GM12874 (cell line): ENCODE results near the gene WNK2.

Source experiments
- TF ChIP-seq, protein P1 (sequence below): IDR thresholded peaks from 2 replicates; pipeline ENCODE4 v1.5.1; 2011; ENCODE audit warnings: low read depth, mild to moderate bottlenecking, control low read depth, low read length, moderate library complexity; ENCODE audit not compliant: insufficient read depth

WNK2 gene

DNA sequence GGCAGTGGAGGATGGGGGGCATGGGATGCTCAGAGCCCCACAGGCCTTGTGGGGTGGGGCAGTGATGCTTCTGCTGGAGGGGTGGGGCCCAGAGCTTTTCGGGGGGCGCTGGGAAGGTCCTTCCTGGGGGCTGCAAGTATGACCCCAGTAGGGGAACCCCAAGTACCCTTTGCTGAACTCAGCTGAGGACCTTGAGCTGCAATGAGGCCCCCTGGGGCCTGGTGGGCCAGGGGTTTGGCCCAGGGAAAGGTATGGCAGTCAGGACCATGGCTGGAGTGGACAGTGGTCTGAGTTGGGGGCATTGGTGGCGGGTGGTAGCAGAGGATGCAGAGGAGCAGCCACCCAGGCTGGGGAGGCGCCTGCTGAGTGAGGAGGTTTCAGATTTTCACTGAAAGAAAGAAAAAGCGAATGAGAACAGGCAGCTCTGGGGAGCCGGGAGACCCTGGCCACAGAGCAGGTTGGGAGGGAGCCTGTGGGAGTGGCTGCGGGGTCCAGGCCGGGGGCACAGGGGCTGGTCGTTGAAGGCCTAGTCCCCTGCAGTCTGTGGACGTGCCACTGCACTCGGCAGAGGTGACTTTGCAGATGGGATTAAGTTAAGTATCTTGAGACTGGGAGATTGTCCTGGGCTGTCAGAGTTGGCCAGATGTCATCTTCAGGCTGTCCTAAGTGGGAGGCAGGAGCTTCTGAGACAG is 19.2 kb downstream of the WNK2 start:
- TF ChIP-seq, protein P1, sequence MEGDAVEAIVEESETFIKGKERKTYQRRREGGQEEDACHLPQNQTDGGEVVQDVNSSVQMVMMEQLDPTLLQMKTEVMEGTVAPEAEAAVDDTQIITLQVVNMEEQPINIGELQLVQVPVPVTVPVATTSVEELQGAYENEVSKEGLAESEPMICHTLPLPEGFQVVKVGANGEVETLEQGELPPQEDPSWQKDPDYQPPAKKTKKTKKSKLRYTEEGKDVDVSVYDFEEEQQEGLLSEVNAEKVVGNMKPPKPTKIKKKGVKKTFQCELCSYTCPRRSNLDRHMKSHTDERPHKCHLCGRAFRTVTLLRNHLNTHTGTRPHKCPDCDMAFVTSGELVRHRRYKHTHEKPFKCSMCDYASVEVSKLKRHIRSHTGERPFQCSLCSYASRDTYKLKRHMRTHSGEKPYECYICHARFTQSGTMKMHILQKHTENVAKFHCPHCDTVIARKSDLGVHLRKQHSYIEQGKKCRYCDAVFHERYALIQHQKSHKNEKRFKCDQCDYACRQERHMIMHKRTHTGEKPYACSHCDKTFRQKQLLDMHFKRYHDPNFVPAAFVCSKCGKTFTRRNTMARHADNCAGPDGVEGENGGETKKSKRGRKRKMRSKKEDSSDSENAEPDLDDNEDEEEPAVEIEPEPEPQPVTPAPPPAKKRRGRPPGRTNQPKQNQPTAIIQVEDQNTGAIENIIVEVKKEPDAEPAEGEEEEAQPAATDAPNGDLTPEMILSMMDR: no peak

DNA sequence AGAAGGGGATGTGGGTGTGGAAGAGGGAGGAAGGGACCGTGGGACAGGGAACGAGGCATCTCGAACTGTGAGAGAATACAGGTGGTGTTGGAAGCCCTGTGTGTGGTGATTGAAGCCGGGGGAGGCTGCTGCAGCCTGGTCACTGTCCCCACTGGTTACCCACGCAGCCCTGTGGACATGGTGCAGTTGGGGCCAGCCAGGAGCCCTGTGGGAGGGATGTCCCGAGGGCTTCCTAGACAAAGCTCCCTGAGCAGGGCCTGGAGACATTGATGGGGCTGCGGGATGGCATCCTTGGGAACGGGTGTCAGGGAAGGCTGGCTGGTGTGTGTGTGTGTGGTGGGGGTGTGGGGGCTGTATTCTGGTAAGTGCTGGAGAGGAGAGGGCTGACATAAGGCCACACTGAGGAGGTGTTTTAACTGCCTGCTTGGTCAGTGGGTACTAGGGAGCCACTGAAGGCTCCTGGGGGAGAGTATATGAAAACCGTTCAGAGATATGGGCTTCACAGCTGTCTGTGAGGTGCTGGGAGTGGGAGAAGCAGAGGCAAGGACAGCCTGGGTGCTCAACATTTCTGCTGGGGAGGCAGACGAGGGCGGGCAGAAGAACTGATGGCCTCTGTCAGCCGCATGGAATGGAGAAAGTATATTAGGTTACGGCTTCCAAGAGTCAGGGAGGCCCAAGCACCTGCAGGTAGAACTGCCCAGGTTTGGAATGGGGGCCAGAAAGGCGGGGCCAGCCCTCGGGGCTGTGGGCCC is 20.0 kb downstream of the WNK2 start:
- TF ChIP-seq, protein P1: no peak

GRCh38 chr9:93204470-93205043 is 20.6 kb downstream of the WNK2 start:
- TF ChIP-seq, protein P1: no peak

GRCh38 chr9:93205045-93205768 is 21.3 kb downstream of the WNK2 start:
- TF ChIP-seq, protein P1: no peak

- TF ChIP-seq, protein P1: no peak
Measured at GRCh38 chr9:93205896-93206575, 22.1 kb downstream of the WNK2 start.

- TF ChIP-seq, protein P1: no peak
Measured at GRCh38 chr9:93206576-93207155, 22.7 kb downstream of the WNK2 start.
